VCaP (cell line): ENCODE data around the gene PCSK7.

Source experiments
- H3K27ac ChIP-seq: fragments of 450-650 bp; 2 replicates; pipeline ENCODE4 v1.5.1; 2017
- TF ChIP-seq, protein P1 (sequence below): fragments of 450-650 bp; conservative IDR thresholded peaks from 2 replicates; pipeline ENCODE4 v1.5.1; 2017; ENCODE audit warnings: mild to moderate bottlenecking, moderate library complexity

PCSK7 gene

DNA sequence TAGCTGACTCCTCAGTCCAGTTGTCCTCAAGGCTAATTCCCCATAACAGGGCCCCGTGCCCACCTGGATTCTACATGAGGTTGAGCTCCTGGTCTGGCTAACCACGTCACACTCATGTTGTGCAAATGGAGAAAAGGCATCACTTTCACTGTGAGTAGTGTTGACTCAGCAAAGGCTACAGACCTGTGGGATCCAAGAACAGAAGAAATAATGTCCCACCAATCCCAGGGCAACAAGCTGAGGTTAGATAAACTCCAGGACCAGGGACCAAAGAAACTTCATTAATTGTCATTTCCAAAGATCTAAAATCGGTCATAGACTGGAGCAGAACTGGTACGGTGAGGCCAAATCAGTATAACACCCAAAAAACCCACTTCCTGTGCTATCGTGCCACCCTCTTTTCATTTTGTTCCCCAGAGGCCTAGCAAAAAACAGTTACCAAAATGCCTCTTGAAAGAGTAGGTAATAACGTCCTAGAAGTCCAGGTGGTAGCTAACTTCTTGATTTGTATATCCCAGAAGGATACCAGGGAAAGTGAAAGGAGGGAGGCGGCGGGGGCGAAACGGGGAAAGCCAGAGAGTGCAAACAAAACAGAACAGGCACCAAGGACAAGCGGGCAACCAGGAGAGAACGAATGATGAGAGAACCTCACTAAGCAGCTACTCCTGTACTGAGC, 1.4 kb downstream of the PCSK7 start:
- peak overlapping the region; percentile 92; the same call in 1 of the 2 replicates for H3K27ac ChIP-seq

GRCh38 chr11:117229931-117230285, 2.0 kb downstream of the PCSK7 start:
- peak overlapping the region; percentile 92; the same call in 1 of the 2 replicates for H3K27ac ChIP-seq
- TF ChIP-seq, protein P1, sequence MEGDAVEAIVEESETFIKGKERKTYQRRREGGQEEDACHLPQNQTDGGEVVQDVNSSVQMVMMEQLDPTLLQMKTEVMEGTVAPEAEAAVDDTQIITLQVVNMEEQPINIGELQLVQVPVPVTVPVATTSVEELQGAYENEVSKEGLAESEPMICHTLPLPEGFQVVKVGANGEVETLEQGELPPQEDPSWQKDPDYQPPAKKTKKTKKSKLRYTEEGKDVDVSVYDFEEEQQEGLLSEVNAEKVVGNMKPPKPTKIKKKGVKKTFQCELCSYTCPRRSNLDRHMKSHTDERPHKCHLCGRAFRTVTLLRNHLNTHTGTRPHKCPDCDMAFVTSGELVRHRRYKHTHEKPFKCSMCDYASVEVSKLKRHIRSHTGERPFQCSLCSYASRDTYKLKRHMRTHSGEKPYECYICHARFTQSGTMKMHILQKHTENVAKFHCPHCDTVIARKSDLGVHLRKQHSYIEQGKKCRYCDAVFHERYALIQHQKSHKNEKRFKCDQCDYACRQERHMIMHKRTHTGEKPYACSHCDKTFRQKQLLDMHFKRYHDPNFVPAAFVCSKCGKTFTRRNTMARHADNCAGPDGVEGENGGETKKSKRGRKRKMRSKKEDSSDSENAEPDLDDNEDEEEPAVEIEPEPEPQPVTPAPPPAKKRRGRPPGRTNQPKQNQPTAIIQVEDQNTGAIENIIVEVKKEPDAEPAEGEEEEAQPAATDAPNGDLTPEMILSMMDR: no peak

More for the DNA sequence above, 1.4 kb downstream of the PCSK7 start:
- TF ChIP-seq, protein P1: no peak

- H3K27ac ChIP-seq: no peak overlapping the region; the same call in 1 of the 2 replicates
- TF ChIP-seq, protein P1: no peak
Measured at GRCh38 chr11:117229411-117229810, 2.5 kb downstream of the PCSK7 start.

DNA sequence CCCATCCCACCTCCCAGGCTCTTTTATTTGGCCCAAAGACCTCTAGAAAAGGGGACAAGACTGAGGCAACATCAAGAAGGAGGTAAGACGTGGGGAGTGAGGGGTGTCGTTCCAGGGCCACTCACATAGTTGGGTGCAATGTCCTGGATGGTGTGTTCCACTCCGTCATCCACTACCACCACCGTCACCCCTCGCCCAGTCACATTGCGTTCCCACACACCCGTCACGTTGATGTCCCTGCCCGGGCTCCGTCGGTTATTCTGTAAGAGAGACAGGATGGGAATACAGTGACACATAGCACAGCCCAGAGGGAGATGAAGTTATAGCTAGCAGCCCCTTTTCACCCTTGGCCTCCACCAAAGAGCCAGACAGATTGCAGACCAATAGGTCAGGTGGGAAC, 3.8 kb downstream of the PCSK7 start:
- TF ChIP-seq, protein P1: no peak
- no peak overlapping the region for H3K27ac ChIP-seq

- TF ChIP-seq, protein P1: peak; percentile 89
- peak overlapping the region; percentile 7; the same call in 1 of the 2 replicates for H3K27ac ChIP-seq
Measured at GRCh38 chr11:117226388-117227385, 5.2 kb downstream of the PCSK7 start.

DNA sequence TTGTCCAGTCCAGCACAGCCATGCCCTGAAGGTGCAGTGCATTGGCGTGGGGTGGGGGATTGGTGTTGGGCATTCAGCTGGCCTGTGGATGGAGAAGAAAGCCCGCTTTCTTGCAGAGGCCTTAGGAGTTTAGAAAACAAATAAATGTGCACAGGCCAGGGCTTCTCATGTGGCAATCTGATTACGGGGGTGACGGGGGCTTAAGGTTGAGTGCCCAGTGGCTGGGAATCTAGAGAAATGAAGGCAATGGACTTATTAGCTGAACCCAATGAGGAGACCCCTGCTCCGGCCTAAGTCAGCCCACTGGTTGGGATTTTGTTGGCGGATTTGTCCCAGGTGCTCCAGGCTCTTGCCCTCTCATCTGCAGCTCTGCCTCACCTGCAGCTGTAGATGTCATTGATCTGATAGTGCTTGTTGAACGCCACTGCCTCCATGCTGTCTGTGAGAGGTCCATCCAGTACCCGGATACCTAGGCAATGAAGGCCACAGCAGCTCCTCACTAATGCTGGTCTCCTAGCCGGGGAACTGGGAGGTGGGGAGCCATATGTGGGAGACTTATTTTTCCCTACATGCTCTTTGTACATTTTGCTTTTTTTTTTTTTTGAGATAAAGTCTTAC, 6.2 kb downstream of the PCSK7 start:
- TF ChIP-seq, protein P1: no peak
- H3K27ac ChIP-seq: peak overlapping the region; percentile 7; the same call in 1 of the 2 replicates
